Parathyroid adenoma (tissue), 2 donors: ENCODE data around the gene NPHS2.

ENCODE experiments used
- H2AFZ ChIP-seq: fragments of 300-600 bp; sonication (generic); one replicate; pipeline ENCODE4 v1.7.0; 2017; ENCODE audit warnings: antibody characterized with exemption, mild to moderate bottlenecking
- H3K27ac ChIP-seq: fragments of 300-600 bp; sonication (generic); one replicate; pipeline ENCODE4 v1.7.0; 2017
- H3K27me3 ChIP-seq: fragments of 300-600 bp; sonication (generic); one replicate; pipeline ENCODE4 v1.7.0; 2017; ENCODE audit warnings: low read length; ENCODE audit not compliant: control insufficient read depth, insufficient read depth
- H3K36me3 ChIP-seq: fragments of 300-600 bp; sonication (generic); one replicate; pipeline ENCODE4 v1.7.0; 2017; ENCODE audit warnings: low read length; ENCODE audit not compliant: control insufficient read depth, insufficient read depth
- H3K4me1 ChIP-seq: fragments of 300-600 bp; sonication (generic); one replicate; pipeline ENCODE4 v1.7.0; 2017; ENCODE audit warnings: control low read depth
- H3K4me2 ChIP-seq: fragments of 300-600 bp; sonication (generic); one replicate; pipeline ENCODE4 v1.7.0; 2017; ENCODE audit warnings: low read length
- H3K4me3 ChIP-seq: fragments of 300-600 bp; sonication (generic); one replicate; pipeline ENCODE4 v1.7.0; 2017; ENCODE audit warnings: low read depth, low read length
- H3K79me2 ChIP-seq: fragments of 300-600 bp; sonication (generic); one replicate; pipeline ENCODE4 v1.7.0; 2017; ENCODE audit warnings: control low read depth
- H3K9ac ChIP-seq: fragments of 300-600 bp; sonication (generic); one replicate; pipeline ENCODE4 v1.7.0; 2017; ENCODE audit warnings: mild to moderate bottlenecking
- H3K9me3 ChIP-seq: fragments of 300-600 bp; sonication (generic); one replicate; pipeline ENCODE4 v1.7.0; 2017; ENCODE audit warnings: low read length; ENCODE audit not compliant: control insufficient read depth
- CTCF ChIP-seq: fragments of 300-600 bp; sonication (generic); IDR thresholded peaks from one replicate; pipeline ENCODE4 v1.7.0; 2017; ENCODE audit warnings: antibody characterized with exemption, mild to moderate bottlenecking
- donor health status: primary hyperparathyroidism.

Gene NPHS2

GRCh38 chr1:179550746-179551682 lies 24.7 kb downstream of the NPHS2 start:
- H3K27me3 ChIP-seq: no peaks in the 10 kb centered on the region
- no peaks in the 10 kb centered on the region for H3K36me3 ChIP-seq
- H3K9me3 ChIP-seq: no peaks in the 10 kb centered on the region
- H3K4me3 ChIP-seq: no peak overlapping the region
- no peaks in the 10 kb centered on the region for H3K79me2 ChIP-seq
- H3K4me1 ChIP-seq: no peaks in the 10 kb centered on the region
- no peak for TF ChIP-seq CTCF
- no peak overlapping the region for H2AFZ ChIP-seq
- H3K9ac ChIP-seq: no peak overlapping the region
- H3K27ac ChIP-seq: no peak overlapping the region
- no peak overlapping the region for H3K4me2 ChIP-seq

- Histone ChIP-seq H3K27ac (no peak overlapping the region), H2AFZ (no peak overlapping the region), H3K4me2 (no peak overlapping the region), H3K9me3 (no peaks in the 10 kb centered on the region), H3K79me2 (no peaks in the 10 kb centered on the region), H3K27me3 (no peaks in the 10 kb centered on the region), H3K9ac (no peak overlapping the region), H3K4me3 (no peak overlapping the region), H3K4me1 (no peaks in the 10 kb centered on the region), H3K36me3 (no peaks in the 10 kb centered on the region)
- TF ChIP-seq CTCF: no peak
Measured at GRCh38 chr1:179549368-179549700, 26.4 kb downstream of the NPHS2 start.

GRCh38 chr1:179548666-179549367 lies 26.9 kb downstream of the NPHS2 start:
- Histone ChIP-seq H3K27me3 (no peaks in the 10 kb centered on the region), H2AFZ (no peak overlapping the region), H3K4me3 (no peak overlapping the region), H3K79me2 (no peaks in the 10 kb centered on the region), H3K4me1 (no peaks in the 10 kb centered on the region), H3K4me2 (no peak overlapping the region), H3K27ac (no peak overlapping the region), H3K9me3 (no peaks in the 10 kb centered on the region), H3K9ac (no peak overlapping the region), H3K36me3 (no peaks in the 10 kb centered on the region)
- TF ChIP-seq CTCF: no peak

GRCh38 chr1:179547021-179547535 lies 28.7 kb downstream of the NPHS2 start:
- no peak overlapping the region for H3K9ac ChIP-seq
- H3K4me2 ChIP-seq: no peak overlapping the region
- H2AFZ ChIP-seq: no peak overlapping the region
- no peaks in the 10 kb centered on the region for H3K27me3 ChIP-seq
- no peaks in the 10 kb centered on the region for H3K79me2 ChIP-seq
- H3K4me1 ChIP-seq: no peaks in the 10 kb centered on the region
- no peak overlapping the region for H3K4me3 ChIP-seq
- no peaks in the 10 kb centered on the region for H3K9me3 ChIP-seq
- no peaks in the 10 kb centered on the region for H3K36me3 ChIP-seq
- H3K27ac ChIP-seq: no peak overlapping the region
- no peak for TF ChIP-seq CTCF
